Astrocyte (in vitro differentiated cells and primary cell): ENCODE data around the gene ADAMTSL5.
"Not testable (repeated sequence)": the region's sequence is repeated elsewhere in the genome, so short reads cannot be mapped to it uniquely, and the experiment has no call there.

Experiments used
- EZH2 ChIP-seq: IDR thresholded peaks from 2 replicates; pipeline ENCODE4 v1.6.1; 2012; ENCODE audit warnings: mild to moderate bottlenecking, low read length, inconsistent platforms; ENCODE audit not compliant: insufficient read depth
- TF ChIP-seq, protein P1 (sequence below): IDR thresholded peaks from 2 replicates; pipeline ENCODE4 v1.5.1; 2011; ENCODE audit warnings: low read depth, mild to moderate bottlenecking, inconsistent platforms, low read length, moderate library complexity; ENCODE audit not compliant: insufficient read depth

- TF ChIP-seq, protein P1, sequence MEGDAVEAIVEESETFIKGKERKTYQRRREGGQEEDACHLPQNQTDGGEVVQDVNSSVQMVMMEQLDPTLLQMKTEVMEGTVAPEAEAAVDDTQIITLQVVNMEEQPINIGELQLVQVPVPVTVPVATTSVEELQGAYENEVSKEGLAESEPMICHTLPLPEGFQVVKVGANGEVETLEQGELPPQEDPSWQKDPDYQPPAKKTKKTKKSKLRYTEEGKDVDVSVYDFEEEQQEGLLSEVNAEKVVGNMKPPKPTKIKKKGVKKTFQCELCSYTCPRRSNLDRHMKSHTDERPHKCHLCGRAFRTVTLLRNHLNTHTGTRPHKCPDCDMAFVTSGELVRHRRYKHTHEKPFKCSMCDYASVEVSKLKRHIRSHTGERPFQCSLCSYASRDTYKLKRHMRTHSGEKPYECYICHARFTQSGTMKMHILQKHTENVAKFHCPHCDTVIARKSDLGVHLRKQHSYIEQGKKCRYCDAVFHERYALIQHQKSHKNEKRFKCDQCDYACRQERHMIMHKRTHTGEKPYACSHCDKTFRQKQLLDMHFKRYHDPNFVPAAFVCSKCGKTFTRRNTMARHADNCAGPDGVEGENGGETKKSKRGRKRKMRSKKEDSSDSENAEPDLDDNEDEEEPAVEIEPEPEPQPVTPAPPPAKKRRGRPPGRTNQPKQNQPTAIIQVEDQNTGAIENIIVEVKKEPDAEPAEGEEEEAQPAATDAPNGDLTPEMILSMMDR, result not testable (repeated sequence)
- not testable (repeated sequence) for TF ChIP-seq EZH2
These were observed 13.6 kb downstream of the ADAMTSL5 start for GRCh38 chr19:1499231-1499630.
